ENCODE measurements around the gene TRHDE. TPM values are rescaled to one million over a fixed set of nuclear protein-coding genes. Genes with fewer than 3 reads are reported as not detected.

TRHDE gene
- total RNA-seq, 2 donors from 2014 or later, result 10.9 to 73.2 TPM

DNA sequence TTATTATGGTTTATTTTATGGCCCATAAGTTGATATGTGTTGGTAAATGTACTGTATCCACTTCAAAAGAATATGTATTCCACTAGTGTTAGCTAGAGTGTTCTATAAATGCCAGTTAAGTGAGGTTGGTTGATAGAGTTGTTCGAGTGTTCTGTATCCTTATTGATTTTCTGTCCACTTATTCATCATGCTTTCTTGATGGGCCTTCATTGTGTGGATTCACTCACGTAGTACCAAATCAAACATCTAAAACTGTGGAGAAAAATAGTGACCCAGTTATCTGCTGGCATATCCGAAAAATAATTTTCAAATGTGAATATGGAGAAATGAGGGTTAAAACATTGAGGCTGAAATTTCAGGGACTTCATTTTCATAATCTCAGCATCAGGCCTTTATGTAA lies 230.4 kb downstream of the TRHDE start:
- ATAC-seq (no peak), DNase-seq (no peak)
- intact Hi-C loops (cut with DNase I), result no loop called here
- TF ChIP-seq CTCF (IDR thresholded peaks at IDR 0.05), result no peak
- no peak for TF ChIP-seq POLR2A (IDR thresholded peaks at IDR 0.05)
- Histone ChIP-seq H3K27ac (no peak overlapping the region), H3K4me3 (no peak overlapping the region), H3K9me3 (no peaks in the 10 kb centered on the region), H3K4me1 (no peaks in the 10 kb centered on the region), H3K27me3 (no peaks in the 10 kb centered on the region), H3K36me3 (replicated peaks in 1 of 2; ENCODE audit: insufficient read depth in 1 of 2, low read depth in 2 of 2) (no peaks in the 10 kb centered on the region)
- 63 to 70% methylated on average over 3 of the region's 3 CpGs for WGBS, 2 donors

DNA sequence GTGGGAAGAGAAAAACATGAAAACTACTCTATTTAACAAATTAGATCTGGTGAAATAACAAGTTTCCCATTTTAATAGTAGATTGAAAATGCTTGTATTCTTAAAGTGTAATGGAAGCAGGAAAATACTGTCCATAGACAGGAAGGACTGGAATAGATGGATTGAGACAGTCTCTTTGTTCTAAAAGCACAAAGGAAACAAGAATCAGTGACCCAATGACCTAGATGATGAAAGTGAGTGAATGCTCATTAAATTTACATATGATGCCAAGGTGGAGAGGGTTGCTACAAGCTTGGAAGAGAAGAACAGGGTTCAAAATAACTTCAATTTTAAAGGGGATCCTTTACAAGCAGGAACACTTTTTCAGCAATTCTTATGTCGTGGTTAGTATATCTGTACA lies 233.1 kb downstream of the TRHDE start:
- H3K36me3 ChIP-seq (replicated peaks in 1 of 2; ENCODE audit: insufficient read depth in 1 of 2, low read depth in 2 of 2), result no peaks in the 10 kb centered on the region
- intact Hi-C loops (cut with DNase I), result no loop called here
- H3K4me1 ChIP-seq, result no peaks in the 10 kb centered on the region
- no peak overlapping the region for H3K4me3 ChIP-seq
- TF ChIP-seq CTCF (IDR thresholded peaks at IDR 0.05), result no peak
- no peak for TF ChIP-seq POLR2A (IDR thresholded peaks at IDR 0.05)
- H3K9me3 ChIP-seq, result no peaks in the 10 kb centered on the region
- DNase-seq, result no peak
- H3K27ac ChIP-seq, result no peak overlapping the region
- H3K27me3 ChIP-seq, result no peaks in the 10 kb centered on the region
- no peak for ATAC-seq
- 82 to 95% methylated on average over 1 of the region's 1 CpG for WGBS, 2 donors

DNA sequence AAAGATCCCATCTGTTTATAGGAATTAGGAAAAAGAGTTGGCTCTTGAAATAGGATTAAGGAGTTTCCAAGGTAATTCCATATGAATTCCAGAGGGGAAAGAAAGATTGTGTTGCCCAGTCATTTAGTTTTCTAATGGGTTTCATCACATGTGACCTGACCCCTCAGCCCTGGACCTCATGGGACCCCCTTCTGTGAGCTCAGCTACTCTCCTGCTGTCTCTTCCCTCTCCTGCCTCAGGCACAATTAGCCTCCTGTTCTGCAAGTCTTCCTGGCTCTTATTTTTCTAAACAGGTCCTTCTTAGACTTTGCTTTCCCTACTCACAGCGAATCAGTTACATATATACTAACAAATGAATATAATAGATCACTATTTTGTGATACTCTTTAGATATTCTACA lies 237.7 kb downstream of the TRHDE start:
- DNase-seq, result no peak
- intact Hi-C loops (cut with DNase I), result no loop called here
- peaks cover 16% of the 10 kb centered on the region for H3K4me1 ChIP-seq
- H3K9me3 ChIP-seq, result no peaks in the 10 kb centered on the region
- H3K27ac ChIP-seq, result peak overlapping the region in 1 of 4 donors; percentile 36
- WGBS, 2 donors, result 91 to 97% methylated on average over 1 of the region's 1 CpG
- no peak for TF ChIP-seq POLR2A (IDR thresholded peaks at IDR 0.05)
- TF ChIP-seq CTCF (IDR thresholded peaks at IDR 0.05), result no peak
- no peak overlapping the region for H3K4me3 ChIP-seq
- H3K27me3 ChIP-seq, result no peaks in the 10 kb centered on the region
- no peaks in the 10 kb centered on the region for H3K36me3 ChIP-seq (replicated peaks in 1 of 2; ENCODE audit: insufficient read depth in 1 of 2, low read depth in 2 of 2)
- no peak for ATAC-seq

DNA sequence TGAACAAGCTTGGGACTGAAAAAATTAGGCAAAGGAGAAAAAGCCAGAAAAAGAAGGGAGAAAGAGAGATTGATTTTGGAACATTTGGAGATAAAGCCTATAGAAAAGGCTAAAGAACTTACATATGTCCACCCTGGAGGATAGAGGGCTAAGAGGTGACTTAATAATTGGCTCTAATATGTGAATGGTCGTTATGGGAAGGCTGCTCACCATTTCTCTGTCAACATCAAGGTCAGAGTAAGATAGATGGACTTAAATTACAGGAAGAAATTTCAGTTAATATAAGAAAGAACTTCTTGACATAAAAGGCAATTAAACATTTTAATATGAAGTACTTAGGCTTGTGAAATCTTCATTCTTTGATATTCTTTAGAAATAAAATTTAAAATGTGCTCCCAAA lies 238.6 kb downstream of the TRHDE start:
- ATAC-seq, result peak; percentile 30

More for the DNA sequence above, 238.6 kb downstream of the TRHDE start:
- Histone ChIP-seq H3K4me1 (peaks cover 16% of the 10 kb centered on the region), H3K27ac (peak overlapping the region in 2 of 4 donors; percentile 44 to 67), H3K36me3 (replicated peaks in 1 of 2; ENCODE audit: insufficient read depth in 1 of 2, low read depth in 2 of 2) (no peaks in the 10 kb centered on the region), H3K9me3 (no peaks in the 10 kb centered on the region), H3K4me3 (no peak overlapping the region), H3K27me3 (no peaks in the 10 kb centered on the region)
- 12 to 24% methylated on average over 1 of the region's 1 CpG for WGBS, 2 donors
- TF ChIP-seq CTCF (IDR thresholded peaks at IDR 0.05), result no peak
- no peak for TF ChIP-seq POLR2A (IDR thresholded peaks at IDR 0.05)
- DNase-seq, result no peak
- intact Hi-C loops (cut with DNase I), result no loop called here
